HFFc6 (cell line): ENCODE measurements around the gene SOX6. TPM values are rescaled to one million over a fixed set of nuclear protein-coding genes. Genes with fewer than 3 reads are reported as not detected.
"Not testable (repeated sequence)": the region's sequence is repeated elsewhere in the genome, so short reads cannot be mapped to it uniquely, and the experiment has no call there.

Experiments
- DNase-seq: peaks from one replicate; pipeline ENCODE4 v3.0.0-alpha.2; 2018
- H3K27ac Mint-ChIP-seq: 2 replicates; pipeline ENCODE4 v1.8.0; 2020; ENCODE audit warnings: mild to moderate bottlenecking, mixed read lengths
- H3K27me3 Mint-ChIP-seq: 2 replicates; pipeline ENCODE4 v1.8.0; 2021; ENCODE audit warnings: mild to moderate bottlenecking, moderate library complexity, mixed read lengths; ENCODE audit not compliant: insufficient read depth
- H3K36me3 Mint-ChIP-seq: 2 replicates; pipeline ENCODE4 v1.8.0; 2021; ENCODE audit warnings: low read depth, mixed read lengths
- H3K4me1 Mint-ChIP-seq: 2 replicates; pipeline ENCODE4 v1.8.0; 2020; ENCODE audit warnings: low read depth, mixed read lengths
- H3K4me3 Mint-ChIP-seq: 2 replicates; pipeline ENCODE4 v1.8.0; 2020; ENCODE audit warnings: mild to moderate bottlenecking, moderate library complexity, mixed read lengths
- H3K9me3 Mint-ChIP-seq: 2 replicates; pipeline ENCODE4 v1.8.0; 2020; ENCODE audit warnings: mild to moderate bottlenecking, mixed read lengths
- total RNA-seq, 6 experiments: library from RNA; stranded (reverse); fragmentation: NEBNext Ultra II Directional; extraction: Animal tissue kit (Norgen Biotek cat#: 25700); gene quantifications; 2 replicates in 1 of 6; 3 replicates in 5 of 6; pipeline ENCODE4 v1.2.3, GENCODE V29; 2021
- TF ChIP-seq, protein P1 (sequence below): fragments of 200-600 bp; sonication (generic); IDR thresholded peaks from 2 replicates; pipeline ENCODE4 v1.5.0; 2021; ENCODE audit warnings: antibody characterized with exemption, mild to moderate bottlenecking

SOX6 gene
- total RNA-seq, 6 experiments from 2014 or later: 0.66 to 6.5 (median 1.4) TPM

DNA sequence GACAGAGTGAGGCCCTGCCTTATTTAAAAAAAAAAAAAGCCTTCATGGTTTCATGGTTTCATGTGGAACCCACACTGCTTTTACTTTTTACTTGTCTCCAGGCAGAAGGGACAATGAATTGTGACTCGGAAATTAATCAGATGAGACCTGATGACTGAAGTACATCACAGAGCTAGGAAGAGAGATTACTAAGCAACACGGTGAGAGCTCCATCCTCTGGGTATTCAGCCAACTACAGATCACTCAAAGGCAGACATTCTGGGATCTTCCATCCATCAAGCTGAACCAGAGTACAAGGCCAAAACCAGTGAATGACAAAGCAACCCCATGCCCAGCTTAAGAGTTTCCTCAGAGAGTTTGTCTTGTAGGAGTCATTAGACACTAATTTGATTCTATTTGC is 433.2 kb downstream of the SOX6 start:
- H3K36me3 Mint-ChIP-seq: no peaks in the 10 kb centered on the region
- H3K27me3 Mint-ChIP-seq: peaks cover 3% of the 10 kb centered on the region; the same call in 1 of the 2 replicates
- no peak overlapping the region for H3K27ac Mint-ChIP-seq
- TF ChIP-seq, protein P1, sequence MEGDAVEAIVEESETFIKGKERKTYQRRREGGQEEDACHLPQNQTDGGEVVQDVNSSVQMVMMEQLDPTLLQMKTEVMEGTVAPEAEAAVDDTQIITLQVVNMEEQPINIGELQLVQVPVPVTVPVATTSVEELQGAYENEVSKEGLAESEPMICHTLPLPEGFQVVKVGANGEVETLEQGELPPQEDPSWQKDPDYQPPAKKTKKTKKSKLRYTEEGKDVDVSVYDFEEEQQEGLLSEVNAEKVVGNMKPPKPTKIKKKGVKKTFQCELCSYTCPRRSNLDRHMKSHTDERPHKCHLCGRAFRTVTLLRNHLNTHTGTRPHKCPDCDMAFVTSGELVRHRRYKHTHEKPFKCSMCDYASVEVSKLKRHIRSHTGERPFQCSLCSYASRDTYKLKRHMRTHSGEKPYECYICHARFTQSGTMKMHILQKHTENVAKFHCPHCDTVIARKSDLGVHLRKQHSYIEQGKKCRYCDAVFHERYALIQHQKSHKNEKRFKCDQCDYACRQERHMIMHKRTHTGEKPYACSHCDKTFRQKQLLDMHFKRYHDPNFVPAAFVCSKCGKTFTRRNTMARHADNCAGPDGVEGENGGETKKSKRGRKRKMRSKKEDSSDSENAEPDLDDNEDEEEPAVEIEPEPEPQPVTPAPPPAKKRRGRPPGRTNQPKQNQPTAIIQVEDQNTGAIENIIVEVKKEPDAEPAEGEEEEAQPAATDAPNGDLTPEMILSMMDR: no peak
- no peak overlapping the region for H3K4me3 Mint-ChIP-seq
- H3K4me1 Mint-ChIP-seq: no peaks in the 10 kb centered on the region
- H3K9me3 Mint-ChIP-seq: no peaks in the 10 kb centered on the region
- no peak for DNase-seq

GRCh38 chr11:15922745-15923144 is 433.6 kb downstream of the SOX6 start:
- not testable (repeated sequence) for H3K36me3 Mint-ChIP-seq, H3K9me3 Mint-ChIP-seq, H3K27ac Mint-ChIP-seq, H3K4me3 Mint-ChIP-seq, H3K27me3 Mint-ChIP-seq, H3K4me1 Mint-ChIP-seq, DNase-seq

DNA sequence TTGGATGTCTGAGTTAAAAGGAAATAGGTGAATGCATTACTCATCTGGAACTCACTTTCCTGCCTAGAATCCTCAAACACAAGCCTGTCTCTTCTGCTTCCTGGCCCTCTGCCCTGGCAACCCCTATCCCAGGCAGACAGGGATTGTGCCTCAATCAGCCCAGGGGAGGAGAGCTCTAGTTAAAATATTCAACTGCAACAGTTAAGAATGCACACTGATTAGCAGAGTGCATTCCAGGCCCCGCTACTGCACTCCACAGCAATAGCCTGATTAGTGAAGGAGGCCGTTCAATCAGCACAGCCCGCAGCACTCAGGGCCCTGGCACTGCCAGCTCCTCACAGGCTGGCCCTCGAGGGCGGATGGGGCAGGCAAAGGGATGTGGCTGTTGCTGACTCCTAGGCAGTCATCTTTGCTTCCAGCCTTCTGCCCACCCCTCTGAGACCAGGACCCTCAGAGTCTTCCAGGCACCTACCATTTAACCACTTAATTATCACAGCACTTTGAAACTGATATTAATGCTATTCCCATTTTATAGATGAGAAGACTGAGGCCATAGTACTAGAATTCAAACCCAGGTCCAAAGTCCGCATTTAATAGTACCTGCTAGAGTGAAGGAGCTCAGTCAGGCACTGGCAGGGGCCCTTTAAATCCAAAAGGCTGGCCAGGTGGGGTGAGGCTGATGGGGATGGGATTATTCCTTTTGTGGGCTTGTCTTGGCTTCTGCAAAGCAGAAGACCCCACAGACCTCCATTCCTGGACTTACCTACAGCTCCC is 435.3 kb downstream of the SOX6 start:
- no peak overlapping the region for H3K27ac Mint-ChIP-seq
- H3K4me3 Mint-ChIP-seq: no peak overlapping the region
- H3K4me1 Mint-ChIP-seq: no peaks in the 10 kb centered on the region
- H3K27me3 Mint-ChIP-seq: peaks cover 3% of the 10 kb centered on the region; the same call in 1 of the 2 replicates
- no peaks in the 10 kb centered on the region for H3K9me3 Mint-ChIP-seq
- TF ChIP-seq, protein P1: no peak
- DNase-seq: no peak
- no peaks in the 10 kb centered on the region for H3K36me3 Mint-ChIP-seq

GRCh38 chr11:15918674-15919073 is 437.7 kb downstream of the SOX6 start:
- no peak for DNase-seq
- Mint-ChIP-seq H3K4me3 (no peak overlapping the region), H3K4me1 (no peaks in the 10 kb centered on the region), H3K9me3 (0 out of 2 replicates have a peak, but pooled peaks cover 5% of the 10 kb centered on the region), H3K36me3 (no peaks in the 10 kb centered on the region), H3K27ac (no peak overlapping the region), H3K27me3 (peaks cover 3% of the 10 kb centered on the region; the same call in 1 of the 2 replicates)
- TF ChIP-seq, protein P1: no peak

GRCh38 chr11:15918212-15918611 is 438.1 kb downstream of the SOX6 start:
- H3K4me3 Mint-ChIP-seq: no peak overlapping the region
- H3K27me3 Mint-ChIP-seq: peaks cover 3% of the 10 kb centered on the region; the same call in 1 of the 2 replicates
- 0 out of 2 replicates have a peak, but pooled peaks cover 5% of the 10 kb centered on the region for H3K9me3 Mint-ChIP-seq
- H3K4me1 Mint-ChIP-seq: no peaks in the 10 kb centered on the region
- no peak for DNase-seq
- no peak overlapping the region for H3K27ac Mint-ChIP-seq
- TF ChIP-seq, protein P1: no peak
- H3K36me3 Mint-ChIP-seq: no peaks in the 10 kb centered on the region
